GM10266 (cell line): ENCODE measurements around the gene ITPKB.
"Not testable (repeated sequence)": the region's sequence is repeated elsewhere in the genome, so short reads cannot be mapped to it uniquely, and the experiment has no call there.

Source experiments
- DNase-seq: peaks from one replicate; pipeline ENCODE4 v3.0.0; 2012; ENCODE audit errors: extremely low spot score
- TF ChIP-seq, protein P1 (sequence below): IDR thresholded peaks from 2 replicates; pipeline ENCODE4 v1.5.1; 2012; ENCODE audit warnings: mild to moderate bottlenecking, low read depth; ENCODE audit not compliant: control insufficient read depth, insufficient read depth; ENCODE audit errors: missing control alignments

The ITPKB gene

DNA sequence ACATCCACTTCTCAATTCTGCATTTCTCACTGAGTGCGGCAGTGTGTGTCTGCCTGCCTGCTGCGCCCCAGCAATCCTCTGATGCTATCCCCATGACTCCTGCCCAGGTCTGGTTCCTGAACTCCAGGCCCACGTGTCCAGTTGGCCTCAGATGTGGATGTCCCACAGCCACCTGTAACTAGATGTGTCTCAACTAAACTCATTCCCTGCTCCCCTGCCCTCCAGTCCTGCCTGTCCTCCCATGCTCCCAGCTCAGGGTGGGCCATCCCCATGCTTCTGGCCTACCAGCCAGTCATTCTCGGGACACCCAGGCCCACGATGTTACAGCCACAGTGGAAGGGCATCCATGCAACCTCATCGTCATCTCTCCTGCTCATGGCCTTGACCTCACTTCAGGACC, 113.8 kb downstream of the ITPKB start:
- DNase-seq, result no peak
- TF ChIP-seq, protein P1, sequence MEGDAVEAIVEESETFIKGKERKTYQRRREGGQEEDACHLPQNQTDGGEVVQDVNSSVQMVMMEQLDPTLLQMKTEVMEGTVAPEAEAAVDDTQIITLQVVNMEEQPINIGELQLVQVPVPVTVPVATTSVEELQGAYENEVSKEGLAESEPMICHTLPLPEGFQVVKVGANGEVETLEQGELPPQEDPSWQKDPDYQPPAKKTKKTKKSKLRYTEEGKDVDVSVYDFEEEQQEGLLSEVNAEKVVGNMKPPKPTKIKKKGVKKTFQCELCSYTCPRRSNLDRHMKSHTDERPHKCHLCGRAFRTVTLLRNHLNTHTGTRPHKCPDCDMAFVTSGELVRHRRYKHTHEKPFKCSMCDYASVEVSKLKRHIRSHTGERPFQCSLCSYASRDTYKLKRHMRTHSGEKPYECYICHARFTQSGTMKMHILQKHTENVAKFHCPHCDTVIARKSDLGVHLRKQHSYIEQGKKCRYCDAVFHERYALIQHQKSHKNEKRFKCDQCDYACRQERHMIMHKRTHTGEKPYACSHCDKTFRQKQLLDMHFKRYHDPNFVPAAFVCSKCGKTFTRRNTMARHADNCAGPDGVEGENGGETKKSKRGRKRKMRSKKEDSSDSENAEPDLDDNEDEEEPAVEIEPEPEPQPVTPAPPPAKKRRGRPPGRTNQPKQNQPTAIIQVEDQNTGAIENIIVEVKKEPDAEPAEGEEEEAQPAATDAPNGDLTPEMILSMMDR, result no peak

DNA sequence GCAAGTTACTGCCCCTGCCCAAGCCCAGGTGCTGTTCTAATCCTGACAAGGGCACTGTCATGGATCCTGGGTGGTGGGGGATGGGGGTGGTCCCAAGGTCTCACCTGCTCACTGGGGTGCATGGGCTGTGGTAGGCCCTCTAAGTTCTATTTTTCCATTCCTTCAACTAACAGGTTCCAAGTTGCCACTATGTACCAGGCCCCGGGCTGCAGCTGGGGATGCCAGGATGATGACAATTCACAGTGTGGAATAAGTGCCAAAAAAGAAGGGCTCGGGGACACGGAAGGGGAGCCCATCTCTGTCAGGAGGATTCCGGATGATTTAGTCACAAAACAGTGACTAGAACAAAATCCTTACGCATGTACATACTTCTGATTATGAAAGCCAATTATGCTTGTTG, 114.6 kb downstream of the ITPKB start:
- TF ChIP-seq, protein P1, result no peak
- DNase-seq, result no peak

DNA sequence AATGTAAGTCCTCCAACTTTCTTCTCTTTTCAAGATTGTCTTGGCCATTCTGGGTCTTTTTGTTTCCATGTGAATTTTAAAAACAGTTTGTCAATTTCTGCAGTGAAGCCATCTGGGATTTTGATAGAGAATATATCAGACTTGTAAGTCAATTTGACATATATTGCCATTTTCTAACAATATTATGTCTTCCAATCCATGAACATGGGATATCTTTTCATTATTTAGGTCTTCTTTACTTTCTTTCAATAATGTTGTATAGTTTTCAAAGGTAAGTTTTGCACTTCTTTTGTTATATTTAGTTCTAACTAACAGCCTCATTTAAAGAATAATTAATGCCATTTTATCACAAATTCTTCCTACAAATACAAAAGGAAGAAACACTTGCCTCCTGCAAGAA, 117.1 kb downstream of the ITPKB start:
- TF ChIP-seq, protein P1, result no peak
- DNase-seq, result no peak

DNA sequence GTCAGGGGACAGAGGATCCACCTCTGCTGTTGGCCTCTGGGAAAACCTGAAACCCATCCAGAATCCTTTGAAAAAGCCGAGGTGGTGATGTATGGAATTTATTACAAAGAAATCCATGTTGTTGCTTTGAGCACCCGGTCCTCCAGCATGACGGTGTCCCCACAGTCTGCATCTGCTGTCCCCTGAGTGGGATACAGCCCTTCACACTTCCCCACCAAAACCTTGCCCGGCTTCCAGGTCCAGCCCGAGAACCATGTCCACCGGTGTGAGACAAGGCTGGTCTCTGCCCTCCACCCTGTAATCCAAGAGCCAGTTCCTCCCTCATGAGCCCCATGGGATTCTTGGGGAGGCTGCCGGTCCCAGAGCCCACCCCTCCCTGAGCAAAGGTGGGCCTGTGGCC, 120.1 kb downstream of the ITPKB start:
- DNase-seq, result no peak
- TF ChIP-seq, protein P1, result no peak

DNA sequence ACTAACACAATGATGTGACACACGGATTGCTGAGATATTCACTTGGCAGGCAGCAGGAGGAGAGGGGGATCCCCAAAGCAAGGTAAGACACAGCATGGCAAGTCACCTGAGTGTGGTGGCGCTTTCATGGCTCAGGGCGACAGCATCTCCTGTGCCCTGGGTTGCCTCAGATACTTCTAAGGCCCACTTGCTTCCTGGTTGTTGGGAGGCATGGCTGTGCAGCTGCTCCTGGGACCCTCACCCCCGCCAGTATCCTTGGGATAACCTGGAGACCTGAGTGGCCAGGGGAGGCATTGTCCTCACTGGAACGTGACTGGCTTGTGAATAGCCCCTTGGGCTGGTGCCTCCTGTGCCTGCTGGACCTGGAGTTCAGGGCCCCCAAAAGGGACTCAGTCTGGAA, 120.7 kb downstream of the ITPKB start:
- TF ChIP-seq, protein P1, result no peak
- DNase-seq, result no peak

DNA sequence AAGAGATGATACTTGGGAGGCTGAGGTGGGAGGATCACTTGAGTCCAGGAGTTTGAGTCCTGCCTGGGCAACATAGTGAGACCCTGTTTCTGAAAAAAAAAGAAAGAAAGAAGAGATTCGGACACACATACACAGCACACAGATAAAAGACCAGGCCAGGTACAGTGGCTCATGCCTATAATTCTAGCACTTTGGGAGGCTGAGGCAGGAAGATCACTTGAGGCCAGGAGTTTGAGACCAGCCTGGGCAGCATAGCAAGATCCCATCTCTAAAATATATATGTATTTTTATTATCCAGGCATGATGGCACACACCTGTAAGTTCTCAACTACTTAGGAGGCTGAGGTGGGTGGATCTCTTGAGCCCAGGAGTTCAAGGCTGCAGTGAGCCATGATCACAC, 121.4 kb downstream of the ITPKB start:
- DNase-seq, result not testable (repeated sequence)

DNA sequence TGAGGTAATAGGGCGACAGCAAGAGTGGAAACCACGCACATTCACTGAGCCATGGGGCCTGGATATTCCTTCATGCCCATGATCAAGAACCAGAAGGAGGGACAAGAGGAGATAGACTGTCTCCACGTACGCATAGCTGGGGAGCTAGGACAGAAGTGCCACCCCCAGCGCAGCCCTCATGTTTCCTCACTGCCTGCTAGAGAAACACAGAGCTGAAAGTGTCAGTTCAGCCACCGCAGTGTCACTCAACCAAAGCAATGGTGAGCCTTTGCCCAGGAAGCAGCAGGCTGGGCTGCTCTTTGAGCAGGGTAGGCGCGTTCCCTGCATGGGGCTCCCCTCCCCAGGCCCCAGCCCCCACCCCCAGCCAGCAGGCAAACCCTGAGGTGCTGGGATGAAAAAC, 122.0 kb downstream of the ITPKB start:
- TF ChIP-seq, protein P1, result no peak

DNA sequence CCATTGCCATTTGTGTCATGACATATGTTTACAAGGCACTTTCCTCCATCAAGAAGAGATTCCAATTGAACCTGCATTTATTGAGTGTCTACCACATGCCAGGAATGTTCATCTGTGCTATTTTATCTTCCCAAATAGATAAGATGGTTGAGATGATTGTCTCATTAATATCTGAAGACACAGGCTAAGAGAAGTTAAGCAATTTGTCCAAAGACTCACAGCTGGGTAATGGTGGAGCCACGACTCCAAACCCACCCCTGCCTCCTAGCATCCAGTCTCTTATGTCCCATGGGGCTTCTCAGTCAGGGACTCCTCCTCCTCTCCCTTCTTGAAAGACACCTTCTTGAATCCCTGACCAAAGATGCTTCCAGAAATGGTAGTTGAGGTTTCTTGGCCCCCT, 122.4 kb downstream of the ITPKB start:
- TF ChIP-seq, protein P1, result no peak
- no peak for DNase-seq

More for the DNA sequence above, 122.0 kb downstream of the ITPKB start:
- DNase-seq, result no peak
